ENCODE results near the gene HHATL.

Gene HHATL

GRCh38 chr3:42649006-42649405, 53.6 kb downstream of the HHATL start:
- no peak for FAIRE-seq

- FAIRE-seq: no peak
Observed at GRCh38 chr3:42647821-42648459, 54.7 kb downstream of the HHATL start.
